Measurements from ENCODE around the gene NRP2. TPM values are rescaled to one million over a fixed set of nuclear protein-coding genes. Genes with fewer than 3 reads are reported as not detected.

The NRP2 gene
- total and polyA plus RNA-seq, 11 donors: 2.0 to 57.5 (median 4.7) TPM

DNA sequence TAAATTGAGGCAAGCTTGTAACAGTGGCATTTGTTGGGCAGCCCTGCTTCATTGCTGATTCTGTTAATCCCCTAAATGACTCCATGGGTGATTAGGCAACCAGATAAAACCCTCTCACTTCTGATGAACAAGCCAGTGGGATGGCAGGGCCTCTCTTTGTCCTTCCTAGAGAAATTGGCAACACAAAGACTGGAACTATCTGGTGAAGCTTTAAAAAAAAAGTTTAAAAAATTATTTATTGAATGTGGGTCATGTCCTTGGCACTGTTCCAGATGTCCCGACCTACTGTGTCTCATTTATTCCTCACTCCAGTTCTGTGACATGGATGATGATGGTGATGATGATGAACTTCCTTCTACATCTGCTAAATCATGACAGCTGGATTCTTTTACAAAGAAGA, 30.8 kb downstream of the NRP2 start:
- ATAC-seq (no peak), DNase-seq (no peak)
- Histone ChIP-seq H3K36me3 (peaks cover 0 to 10% (median 0%) of the 10 kb centered on the region in 9 donors), H3K4me3 (no peak overlapping the region), H3K27ac (peak overlapping the region in 2 of 12 donors; percentile 87 to 93), H3K9me3 (no peaks in the 10 kb centered on the region), H3K27me3 (no peaks in the 10 kb centered on the region), H3K4me1 (peaks cover 2 to 58% (median 18%) of the 10 kb centered on the region in 12 donors)
- 14 to 29% (median 26%) methylated on average over 1 of the region's 1 CpG for WGBS, 4 donors
- TF ChIP-seq, protein P1, sequence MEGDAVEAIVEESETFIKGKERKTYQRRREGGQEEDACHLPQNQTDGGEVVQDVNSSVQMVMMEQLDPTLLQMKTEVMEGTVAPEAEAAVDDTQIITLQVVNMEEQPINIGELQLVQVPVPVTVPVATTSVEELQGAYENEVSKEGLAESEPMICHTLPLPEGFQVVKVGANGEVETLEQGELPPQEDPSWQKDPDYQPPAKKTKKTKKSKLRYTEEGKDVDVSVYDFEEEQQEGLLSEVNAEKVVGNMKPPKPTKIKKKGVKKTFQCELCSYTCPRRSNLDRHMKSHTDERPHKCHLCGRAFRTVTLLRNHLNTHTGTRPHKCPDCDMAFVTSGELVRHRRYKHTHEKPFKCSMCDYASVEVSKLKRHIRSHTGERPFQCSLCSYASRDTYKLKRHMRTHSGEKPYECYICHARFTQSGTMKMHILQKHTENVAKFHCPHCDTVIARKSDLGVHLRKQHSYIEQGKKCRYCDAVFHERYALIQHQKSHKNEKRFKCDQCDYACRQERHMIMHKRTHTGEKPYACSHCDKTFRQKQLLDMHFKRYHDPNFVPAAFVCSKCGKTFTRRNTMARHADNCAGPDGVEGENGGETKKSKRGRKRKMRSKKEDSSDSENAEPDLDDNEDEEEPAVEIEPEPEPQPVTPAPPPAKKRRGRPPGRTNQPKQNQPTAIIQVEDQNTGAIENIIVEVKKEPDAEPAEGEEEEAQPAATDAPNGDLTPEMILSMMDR (IDR thresholded peaks at IDR 0.05): no peak
- no peak for TF ChIP-seq POLR2A (IDR thresholded peaks at IDR 0.05)
- intact Hi-C loops (cut with DNase I): no loop called here

DNA sequence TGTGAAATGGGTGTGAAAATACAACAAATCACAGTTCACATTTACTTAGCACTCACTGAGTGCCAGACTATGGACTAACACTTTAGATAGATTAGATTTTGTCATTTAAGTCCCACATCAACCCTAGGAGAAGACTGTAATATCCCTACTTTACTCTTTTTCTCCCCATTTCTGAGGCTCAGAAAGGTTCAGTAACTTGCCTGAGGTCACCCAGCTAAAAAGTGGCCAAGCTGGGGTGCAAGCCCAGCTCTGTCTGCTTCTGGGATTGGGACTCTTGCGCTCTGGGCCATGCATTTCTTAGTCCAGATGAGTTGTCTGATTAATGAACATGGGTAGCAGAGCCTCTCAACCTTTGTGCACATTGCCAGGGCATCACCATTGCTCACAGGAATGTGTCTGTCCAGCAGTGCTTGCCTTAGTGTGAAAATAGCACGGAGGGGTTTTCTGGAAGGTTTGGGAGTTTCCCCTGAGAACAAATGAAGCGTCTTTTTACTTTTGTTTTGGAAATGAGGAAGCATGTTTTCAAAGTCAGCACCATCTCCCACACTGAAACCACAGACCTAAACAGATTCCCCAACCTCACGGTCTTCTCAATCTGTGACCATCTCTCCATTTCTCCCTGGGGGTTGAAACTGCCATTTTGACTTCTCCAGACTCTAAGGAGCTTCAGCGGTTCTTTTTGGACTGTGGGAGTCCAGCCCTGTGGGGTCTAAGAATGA, 31.9 kb downstream of the NRP2 start:
- peak in 2 of 4 donors; percentile 46 to 48 for ATAC-seq
- DNase-seq: no peak
- peak overlapping the region in 9 of 12 donors; percentile 7 to 93 (median 44) for H3K27ac ChIP-seq
- intact Hi-C loops (cut with DNase I): no loop called here
- H3K4me1 ChIP-seq: peaks cover 0 to 47% (median 11%) of the 10 kb centered on the region in 12 donors
- TF ChIP-seq, protein P1 (IDR thresholded peaks at IDR 0.05): no peak
- TF ChIP-seq POLR2A (IDR thresholded peaks at IDR 0.05): no peak
- WGBS, 4 donors: 58 to 67% (median 60%) methylated on average over 5 of the region's 5 CpGs
- no peak overlapping the region for H3K4me3 ChIP-seq
- no peaks in the 10 kb centered on the region for H3K27me3 ChIP-seq
- H3K36me3 ChIP-seq: peaks cover 0 to 15% (median 0%) of the 10 kb centered on the region in 9 donors
- no peaks in the 10 kb centered on the region for H3K9me3 ChIP-seq

DNA sequence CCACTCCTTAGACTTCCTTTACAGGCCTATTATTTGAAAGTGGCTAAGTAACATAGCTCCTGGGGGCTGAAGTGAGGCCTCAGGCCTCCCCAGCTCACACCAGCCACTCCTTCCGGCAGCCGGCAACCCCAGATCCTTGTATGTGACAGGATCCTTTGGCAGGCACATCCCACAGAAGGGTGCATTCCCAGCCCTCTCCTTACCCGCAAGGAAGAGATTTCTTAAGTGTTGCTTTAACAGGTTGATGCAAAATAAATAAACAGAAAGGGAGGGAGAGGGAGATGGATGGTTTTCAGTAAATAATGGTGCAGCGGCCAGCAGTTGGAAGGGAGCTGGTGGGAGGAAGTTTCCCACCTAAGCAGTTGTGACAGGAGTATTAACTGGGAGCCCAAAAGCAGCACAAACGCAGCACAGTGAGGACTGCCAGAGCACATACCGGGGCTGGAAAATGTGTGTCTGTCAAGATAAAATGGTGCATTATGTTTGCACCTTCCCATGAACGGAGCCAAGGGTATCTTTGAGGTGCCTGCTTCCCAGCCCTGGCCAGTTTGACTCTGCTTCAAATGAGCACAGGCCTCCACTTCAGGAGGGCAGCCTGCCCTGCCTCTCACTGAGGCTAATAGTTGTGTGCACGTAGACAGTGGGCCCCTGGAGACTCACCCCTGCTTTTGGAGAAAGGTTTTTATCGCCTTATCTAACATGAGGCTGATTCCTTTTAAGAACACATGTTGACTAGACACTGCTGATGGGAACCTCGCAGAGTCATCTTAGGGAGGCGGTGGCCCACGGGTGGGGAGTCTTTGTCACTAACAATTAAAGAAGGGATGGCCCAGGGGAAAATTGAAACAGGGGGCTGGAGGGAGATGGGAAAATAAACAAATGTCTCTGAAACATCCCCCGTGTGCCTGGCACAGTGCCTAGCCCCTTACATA, 32.8 kb downstream of the NRP2 start:
- TF ChIP-seq, protein P1 (IDR thresholded peaks at IDR 0.05): no peak
- no peak for TF ChIP-seq POLR2A (IDR thresholded peaks at IDR 0.05)
- Histone ChIP-seq H3K4me3 (no peak overlapping the region), H3K9me3 (no peaks in the 10 kb centered on the region), H3K27ac (peak overlapping the region in 9 of 12 donors; percentile 7 to 93 (median 44)), H3K4me1 (peaks cover 0 to 46% (median 11%) of the 10 kb centered on the region in 12 donors), H3K36me3 (peaks cover 0 to 15% (median 0%) of the 10 kb centered on the region in 9 donors), H3K27me3 (no peaks in the 10 kb centered on the region)
- DNase-seq (no peak), ATAC-seq (peak in 2 of 4 donors; percentile 14 to 31)
- intact Hi-C loops (cut with DNase I): no loop called here
- 73 to 86% (median 79%) methylated on average over 13 of the region's 13 CpGs for whole genome bisulfite sequencing, 4 donors
